Colon (tissue), 2 donors: ENCODE data around the gene ICA1.

Experiments used
- FAIRE-seq: peaks from 2 replicates; lab custom pipeline; 2012; peaks lifted over from hg19 to GRCh38; lab: Jason Lieb, UNC
- donor health status: control.
- donor health status: control.

The ICA1 gene

GRCh38 chr7:8197994-8198698, 63.8 kb downstream of the ICA1 start:
- FAIRE-seq: no peak

- no peak for FAIRE-seq
These were observed 69.1 kb downstream of the ICA1 start for GRCh38 chr7:8192897-8193296.

GRCh38 chr7:8190119-8190895, 71.7 kb downstream of the ICA1 start:
- no peak for FAIRE-seq

GRCh38 chr7:8189625-8190024, 72.3 kb downstream of the ICA1 start:
- FAIRE-seq: no peak

GRCh38 chr7:8185926-8186683, 75.9 kb downstream of the ICA1 start:
- FAIRE-seq: no peak

GRCh38 chr7:8184221-8184620, 77.7 kb downstream of the ICA1 start:
- FAIRE-seq: no peak

- no peak for FAIRE-seq
These were observed 82.5 kb downstream of the ICA1 start for GRCh38 chr7:8179486-8179885.

GRCh38 chr7:8178353-8178752, 83.6 kb downstream of the ICA1 start:
- FAIRE-seq: no peak

GRCh38 chr7:8177109-8177933, 84.6 kb downstream of the ICA1 start:
- FAIRE-seq: no peak

- no peak for FAIRE-seq
These were observed 85.4 kb downstream of the ICA1 start for GRCh38 chr7:8176370-8177081.

GRCh38 chr7:8175929-8176369, 86.0 kb downstream of the ICA1 start:
- no peak for FAIRE-seq

GRCh38 chr7:8172372-8173354, 89.3 kb downstream of the ICA1 start:
- no peak for FAIRE-seq

GRCh38 chr7:8169171-8169570, 92.8 kb downstream of the ICA1 start:
- FAIRE-seq: no peak

GRCh38 chr7:8168336-8168735, 93.6 kb downstream of the ICA1 start:
- FAIRE-seq: no peak

- FAIRE-seq: no peak
These were observed 96.8 kb downstream of the ICA1 start for GRCh38 chr7:8165150-8165549.

- no peak for FAIRE-seq
These were observed 99.8 kb downstream of the ICA1 start for GRCh38 chr7:8162181-8162580.

GRCh38 chr7:8161364-8161828, 100.6 kb downstream of the ICA1 start:
- no peak for FAIRE-seq

- FAIRE-seq: no peak
These were observed 101.1 kb downstream of the ICA1 start for GRCh38 chr7:8160779-8161345.

GRCh38 chr7:8160250-8160649, 101.7 kb downstream of the ICA1 start:
- FAIRE-seq: no peak

- FAIRE-seq: no peak
These were observed 102.4 kb downstream of the ICA1 start for GRCh38 chr7:8159595-8159994.
